Measurements from ENCODE around the gene TMEM200A. TPM values are rescaled to one million over a fixed set of nuclear protein-coding genes. Genes with fewer than 3 reads are reported as not detected.
"Not testable (repeated sequence)": the region's sequence is repeated elsewhere in the genome, so short reads cannot be mapped to it uniquely, and the experiment has no call there.

The TMEM200A gene
- polyA plus RNA-seq (ENCODE audit: insufficient read length in 4 of 4): 10 to 100 TPM; 19.9 to 28.1 (median 23.1) TPM

GRCh38 chr6:130365166-130366106 lies at the start of gene TMEM200A:
Gene TMEM200A, plus strand, starts transcription at chr6:130366017. Its CDS starts 74,406 bp downstream, at chr6:130440423.
- DNase-seq (ENCODE audit: low read depth in 4 of 4, low spot score in 3 of 4): peak in 3 of 4 donors; percentile 58 to 64 (median 61)

- no peak for DNase-seq (ENCODE audit: low read depth in 4 of 4, low spot score in 3 of 4)
Measured at GRCh38 chr6:130320908-130321307, 44.9 kb upstream of the TMEM200A start.

- peak; percentile 26 to 41 (median 26) for DNase-seq (ENCODE audit: low read depth in 4 of 4, low spot score in 3 of 4)
Measured at GRCh38 chr6:130322673-130323268, 43.0 kb upstream of the TMEM200A start.

DNA sequence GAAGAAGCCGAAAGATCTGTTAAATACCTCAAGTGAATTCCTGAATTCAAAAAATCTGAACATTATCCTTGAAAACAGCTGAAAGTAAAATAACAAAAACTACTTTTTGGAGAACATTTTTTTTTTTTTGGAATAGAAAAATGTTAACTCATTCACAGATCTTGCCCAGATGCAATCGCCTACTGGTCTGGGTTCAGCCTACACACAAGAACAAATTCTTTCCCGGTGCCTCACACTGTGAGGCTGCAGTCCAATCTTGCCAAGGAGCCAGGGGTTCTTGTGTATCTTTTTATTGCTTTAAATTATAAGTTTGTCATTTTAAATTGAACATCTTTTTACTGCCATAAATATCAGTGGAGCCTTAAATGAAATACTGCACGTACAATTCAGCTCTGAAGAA lies 41.2 kb upstream of the TMEM200A start:
- no peak for DNase-seq (ENCODE audit: low read depth in 4 of 4, low spot score in 3 of 4)

- no peak for DNase-seq (ENCODE audit: low read depth in 4 of 4, low spot score in 3 of 4)
Measured at GRCh38 chr6:130326496-130326895, 39.3 kb upstream of the TMEM200A start.

DNA sequence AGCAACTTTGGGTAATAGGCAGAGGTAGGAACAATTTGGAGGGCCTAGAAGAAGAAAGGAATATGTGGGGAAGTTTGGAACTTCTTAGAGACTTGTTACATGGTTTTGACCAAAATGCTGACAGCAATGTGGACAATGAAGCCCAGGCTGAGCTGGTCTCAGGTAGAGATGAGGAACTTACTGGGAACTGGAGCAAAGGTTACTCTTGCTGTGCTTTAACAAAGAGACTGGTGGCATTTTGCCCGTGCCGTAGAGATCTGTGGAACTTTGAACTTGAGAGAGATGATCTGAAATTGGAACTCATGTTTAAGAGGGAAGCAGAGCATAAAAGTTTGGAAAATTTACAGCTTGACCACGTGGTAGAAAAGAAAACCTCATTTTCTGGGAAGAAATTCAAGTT lies 28.3 kb upstream of the TMEM200A start:
- no peak for DNase-seq (ENCODE audit: low read depth in 4 of 4, low spot score in 3 of 4)

DNA sequence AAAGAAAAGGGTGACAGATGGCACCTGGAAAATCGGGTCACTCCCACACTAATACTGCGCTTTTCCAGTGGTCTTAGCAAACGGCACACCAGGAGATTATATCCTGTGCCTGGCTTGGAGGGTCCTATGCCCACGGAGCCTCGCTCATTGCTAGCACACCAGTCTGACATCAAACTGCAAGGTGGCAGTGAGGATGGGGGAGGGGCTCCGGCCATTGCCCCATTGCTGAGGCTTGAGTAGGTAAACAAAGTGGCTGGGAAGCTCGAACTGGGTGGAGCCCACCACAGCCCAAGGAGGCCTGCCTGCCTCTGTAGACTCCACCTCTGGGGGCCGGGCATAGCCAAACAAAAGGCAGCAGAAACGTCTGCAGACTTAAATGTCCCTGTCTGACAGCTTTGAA lies 19.5 kb upstream of the TMEM200A start:
- not testable (repeated sequence) for DNase-seq (ENCODE audit: low read depth in 4 of 4, low spot score in 3 of 4)

DNA sequence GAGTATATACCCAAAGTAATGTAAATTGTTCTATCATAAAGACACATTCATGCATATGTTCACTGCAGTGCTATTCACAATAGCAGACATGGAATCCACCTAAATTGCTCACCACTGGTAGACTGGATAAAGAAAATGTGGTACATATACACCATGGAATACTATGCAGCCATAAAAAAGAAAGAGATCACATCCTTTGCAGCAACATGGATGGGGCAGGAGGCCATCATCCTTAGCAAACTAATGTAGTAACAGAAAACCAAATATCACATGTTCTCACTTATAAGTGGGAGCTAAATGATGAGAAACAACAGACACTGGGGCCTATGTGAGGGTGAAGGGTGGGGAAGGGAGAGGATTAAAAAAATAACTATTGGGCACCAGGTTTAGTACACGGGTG lies 11.5 kb upstream of the TMEM200A start:
- no peak for DNase-seq (ENCODE audit: low read depth in 4 of 4, low spot score in 3 of 4)

GRCh38 chr6:130355572-130355971 lies 10.2 kb upstream of the TMEM200A start:
- DNase-seq (ENCODE audit: low read depth in 4 of 4, low spot score in 3 of 4): no peak

DNA sequence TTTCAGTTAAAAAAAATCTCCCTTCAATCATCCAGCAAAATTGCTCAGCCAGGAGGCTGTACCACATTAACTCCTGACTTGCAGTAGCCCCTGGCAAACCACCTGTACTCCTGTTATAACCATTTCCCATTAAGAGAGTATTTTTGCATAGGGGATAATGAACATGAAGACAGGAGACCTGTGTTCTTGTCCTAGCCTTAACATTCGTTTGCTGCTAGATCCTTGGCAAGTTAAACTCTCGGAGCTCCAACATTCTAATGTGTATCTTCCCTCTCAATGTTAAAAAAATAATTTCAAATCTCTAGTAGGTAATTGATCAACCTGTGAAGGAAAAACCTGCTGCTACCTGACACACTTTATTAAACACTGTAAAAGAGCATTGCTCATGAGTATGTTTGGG lies 8.4 kb upstream of the TMEM200A start:
- no peak for DNase-seq (ENCODE audit: low read depth in 4 of 4, low spot score in 3 of 4)

- no peak for DNase-seq (ENCODE audit: low read depth in 4 of 4, low spot score in 3 of 4)
Measured at GRCh38 chr6:130359736-130360135, 6.1 kb upstream of the TMEM200A start.

GRCh38 chr6:130362128-130362527 lies 3.7 kb upstream of the TMEM200A start:
- DNase-seq (ENCODE audit: low read depth in 4 of 4, low spot score in 3 of 4): peak in 1 of 4 donors; percentile 8

DNA sequence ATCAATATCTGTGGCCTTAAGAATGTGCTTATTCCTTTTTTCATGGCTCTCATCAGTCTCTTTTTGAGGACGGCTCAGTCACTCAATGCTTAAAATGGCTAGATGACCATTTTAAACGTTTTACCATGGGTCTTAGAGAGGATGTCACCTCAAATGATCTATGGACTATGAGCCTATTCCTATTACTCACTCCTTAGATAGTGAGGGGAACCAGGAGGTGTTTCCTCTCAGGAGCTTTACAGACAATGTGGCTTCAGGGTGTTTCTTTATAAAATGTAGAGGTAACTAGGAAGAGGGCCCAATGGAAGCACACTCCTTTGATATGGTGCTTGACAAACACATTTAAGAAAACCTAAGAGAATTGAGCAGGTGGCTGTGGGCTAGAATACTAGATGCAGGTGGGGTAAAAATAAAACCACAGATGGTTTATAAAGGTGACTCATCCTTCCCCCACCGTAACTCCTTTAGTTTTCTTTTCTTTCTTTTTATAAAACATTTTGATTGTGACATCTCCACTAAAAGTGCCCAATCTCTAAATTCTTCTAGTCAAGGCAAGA lies 1.5 kb upstream of the TMEM200A start:
- DNase-seq (ENCODE audit: low read depth in 4 of 4, low spot score in 3 of 4): no peak

DNA sequence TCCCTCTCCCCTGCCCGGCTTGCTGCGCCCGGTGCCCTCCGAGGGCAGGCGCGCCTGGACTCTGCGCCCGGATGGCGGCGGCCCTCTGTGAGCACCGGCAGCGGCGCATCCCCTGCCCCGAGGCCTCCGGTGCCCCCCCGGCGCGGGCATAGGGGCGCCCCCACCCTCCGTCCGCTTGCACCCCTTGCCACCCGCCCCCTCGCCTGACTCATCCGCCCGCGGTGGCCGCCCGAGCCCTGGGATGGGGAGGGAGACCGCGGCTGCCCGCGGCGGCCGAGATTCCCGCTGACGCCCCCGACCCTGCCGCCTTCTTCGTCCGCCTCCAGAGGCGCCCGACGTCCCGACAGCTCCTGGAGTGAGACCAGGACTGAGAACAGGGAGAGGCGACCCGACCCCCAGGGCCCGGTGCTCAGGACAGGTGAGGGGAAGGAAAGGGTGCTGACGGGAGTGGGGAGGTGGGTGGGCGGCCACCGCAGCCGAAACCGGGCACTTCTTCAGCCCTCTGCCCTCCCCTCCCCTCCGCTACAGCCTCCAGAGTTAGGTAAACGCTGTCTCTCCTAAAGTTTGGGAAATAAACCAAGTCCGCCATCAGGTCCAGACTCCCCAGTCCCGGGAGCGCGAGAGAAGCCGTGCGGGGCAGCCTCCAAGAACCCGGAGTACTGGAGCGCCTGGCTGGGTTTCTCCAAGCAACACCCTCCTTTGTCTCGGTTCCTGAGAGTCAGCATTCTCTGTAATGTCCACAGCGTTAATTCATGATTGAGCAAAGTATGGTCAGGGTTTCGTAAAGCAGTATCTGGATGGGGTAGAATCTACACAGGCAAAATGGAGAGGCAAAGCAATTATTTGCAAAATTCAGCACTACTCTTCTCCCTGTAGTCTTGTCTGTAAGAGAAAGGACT lies 539 bp downstream of the TMEM200A start:
- DNase-seq (ENCODE audit: low read depth in 4 of 4, low spot score in 3 of 4): peak in 3 of 4 donors; percentile 14 to 31 (median 26)

- no peak for DNase-seq (ENCODE audit: low read depth in 4 of 4, low spot score in 3 of 4)
Measured at GRCh38 chr6:130367767-130368166, 1.9 kb downstream of the TMEM200A start.

DNA sequence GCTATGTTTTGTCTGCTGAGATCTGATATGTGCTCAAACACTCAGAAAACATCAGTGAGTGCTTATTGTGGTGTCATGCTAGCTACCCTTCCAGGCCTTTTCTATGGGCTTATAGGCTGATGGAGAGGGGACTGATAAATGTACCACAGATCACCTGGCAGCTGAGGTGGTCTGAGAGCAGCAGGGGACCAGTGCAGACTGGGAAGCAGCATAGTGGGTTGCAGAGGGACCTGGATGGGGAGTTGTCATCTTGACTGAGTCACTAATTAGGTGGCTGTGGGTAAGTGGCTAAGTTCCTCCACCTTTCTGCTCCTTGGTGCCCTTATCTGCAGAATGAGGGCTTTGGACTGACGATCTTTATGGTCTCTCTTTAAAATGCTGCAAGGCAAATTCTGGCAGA lies 2.8 kb downstream of the TMEM200A start:
- DNase-seq (ENCODE audit: low read depth in 4 of 4, low spot score in 3 of 4): no peak

DNA sequence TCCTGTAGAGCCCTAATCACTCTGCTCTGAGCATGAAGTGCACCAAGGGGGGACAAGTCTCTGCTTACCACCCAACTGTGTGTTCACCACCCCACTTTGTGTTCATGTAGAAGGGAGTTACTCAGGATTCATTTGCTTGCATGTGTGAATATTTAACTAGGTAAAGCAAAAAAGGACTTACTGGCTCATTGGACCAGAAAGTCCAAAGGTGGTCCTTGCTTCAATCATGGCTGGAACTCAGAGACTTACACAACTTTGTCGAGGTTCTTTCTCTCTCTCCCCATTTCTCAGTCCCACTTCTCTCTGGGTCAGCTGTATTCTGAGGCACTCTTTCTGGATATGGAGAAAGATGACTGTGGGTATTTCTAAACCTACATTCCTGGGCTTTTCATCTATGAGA lies 4.0 kb downstream of the TMEM200A start:
- peak in 1 of 4 donors; percentile 16 for DNase-seq (ENCODE audit: low read depth in 4 of 4, low spot score in 3 of 4)

- no peak for DNase-seq (ENCODE audit: low read depth in 4 of 4, low spot score in 3 of 4)
Measured at GRCh38 chr6:130371921-130372420, 6.2 kb downstream of the TMEM200A start.

DNA sequence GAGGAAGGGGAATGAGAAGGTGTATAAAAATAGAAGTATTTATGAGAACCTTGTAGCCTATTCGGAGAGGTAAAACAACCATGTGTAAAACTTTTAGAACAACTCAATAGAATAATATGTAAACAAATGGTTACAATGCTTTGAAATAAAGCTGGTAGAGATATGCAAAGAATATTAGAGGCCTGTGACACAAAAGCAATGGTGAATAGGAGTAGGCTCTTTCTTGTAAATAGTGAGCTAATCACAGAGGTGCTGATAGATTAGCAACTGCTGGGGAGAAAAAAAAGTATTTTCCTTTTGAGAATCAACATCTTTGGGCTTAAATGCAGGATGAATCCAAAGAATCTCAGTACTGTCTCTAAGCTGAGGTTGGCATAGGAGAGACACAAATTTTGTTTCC lies 7.0 kb downstream of the TMEM200A start:
- no peak for DNase-seq (ENCODE audit: low read depth in 4 of 4, low spot score in 3 of 4)

DNA sequence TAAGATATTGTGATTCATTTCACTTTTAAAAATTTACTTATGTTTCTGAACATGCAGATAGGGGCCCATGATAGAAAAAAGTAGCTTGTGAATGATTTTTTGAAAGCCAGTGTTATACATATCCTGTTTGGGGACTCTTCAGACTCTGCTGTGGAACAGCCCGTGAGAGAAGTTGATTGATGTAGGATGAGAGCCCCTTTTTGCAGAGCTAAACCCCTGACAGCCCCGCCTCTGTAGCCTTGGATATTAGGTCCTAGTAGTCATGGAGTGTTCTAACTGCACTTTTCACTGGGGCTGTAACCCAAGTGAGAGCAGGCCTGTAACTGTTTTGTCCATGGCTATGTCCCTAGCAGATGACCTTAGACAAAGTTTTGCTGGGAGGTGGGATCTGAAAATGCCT lies 8.2 kb downstream of the TMEM200A start:
- DNase-seq (ENCODE audit: low read depth in 4 of 4, low spot score in 3 of 4): no peak
